HG02642 (cell line): ENCODE results near the gene TGFBI.
A peak's percentile ranks its signal among the peaks of the same experiment; 100 is the strongest.

Experiments
- ATAC-seq: cut with Tn5 transposase; IDR thresholded peaks from one replicate; pipeline ENCODE4 v1.9.1; 2021; ENCODE audit warnings: mild to moderate bottlenecking; ENCODE audit not compliant: unreplicated experiment, poor library complexity

Gene TGFBI

DNA sequence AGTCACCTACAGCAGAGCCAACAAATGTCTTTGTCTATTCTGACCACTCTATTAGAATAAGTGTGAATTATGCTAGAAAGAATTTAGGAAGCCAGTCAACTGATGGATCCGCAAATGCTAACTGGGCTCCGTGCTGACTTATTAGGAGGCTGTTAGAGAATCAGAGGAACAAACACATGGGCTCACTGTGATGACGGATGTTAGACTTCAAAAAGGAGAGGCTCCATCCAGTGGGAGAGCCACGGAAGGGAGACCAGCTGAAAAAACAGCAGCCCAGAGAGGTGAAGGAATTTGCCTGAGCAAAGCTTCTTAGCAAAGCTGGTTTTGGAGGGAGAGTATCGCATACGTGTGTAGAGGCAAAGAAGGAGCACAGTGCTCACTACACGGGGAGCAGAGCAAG lies 5.8 kb upstream of the TGFBI start:
- ATAC-seq: no peak

DNA sequence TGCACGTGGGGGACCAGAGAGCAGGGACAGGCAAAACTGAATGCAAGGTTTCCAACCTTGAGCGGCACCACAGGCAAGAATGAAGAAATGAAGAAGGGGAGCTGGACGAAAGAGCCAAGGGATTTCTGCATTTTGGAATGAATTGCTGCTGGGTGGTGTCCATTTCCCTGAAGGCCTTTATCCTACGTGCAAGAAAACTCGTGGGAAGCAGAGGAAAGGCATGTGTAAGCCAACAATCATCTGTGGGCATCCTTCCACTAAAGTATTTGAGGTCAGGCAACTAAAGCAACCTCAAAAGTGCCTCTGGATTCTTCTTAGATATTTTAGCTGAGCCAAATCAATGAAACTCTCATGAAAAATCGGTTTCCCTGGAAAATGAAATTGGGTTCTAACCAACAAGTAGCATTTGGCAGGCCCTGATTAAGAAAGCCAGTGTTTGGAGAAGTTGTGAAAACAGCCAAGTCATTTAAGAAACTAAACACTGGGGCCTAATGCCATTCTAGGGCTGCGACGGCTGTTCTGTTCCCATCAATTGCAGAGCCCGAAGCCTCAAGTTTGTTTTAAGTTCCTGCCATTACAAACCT lies 4.7 kb upstream of the TGFBI start:
- no peak for ATAC-seq

DNA sequence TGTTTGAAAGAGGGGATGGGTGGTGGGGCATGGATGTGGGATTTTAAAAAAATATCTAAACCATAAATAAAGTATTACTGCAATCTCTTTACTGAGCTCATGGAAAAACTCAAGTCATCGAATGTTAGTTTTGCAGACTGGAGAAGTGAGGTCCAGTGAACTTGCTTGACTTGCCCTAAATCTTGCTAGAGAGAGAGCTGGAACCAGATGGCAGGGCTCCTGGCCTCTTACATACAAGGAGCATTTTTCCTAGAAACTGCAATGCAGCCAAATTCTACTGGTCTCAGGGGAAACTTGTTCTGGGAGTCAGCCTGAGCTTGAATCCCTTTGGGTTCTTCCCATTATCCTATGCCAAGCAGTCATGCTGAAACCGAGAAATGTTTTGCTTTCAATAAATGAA lies 2.9 kb upstream of the TGFBI start:
- ATAC-seq: no peak

DNA sequence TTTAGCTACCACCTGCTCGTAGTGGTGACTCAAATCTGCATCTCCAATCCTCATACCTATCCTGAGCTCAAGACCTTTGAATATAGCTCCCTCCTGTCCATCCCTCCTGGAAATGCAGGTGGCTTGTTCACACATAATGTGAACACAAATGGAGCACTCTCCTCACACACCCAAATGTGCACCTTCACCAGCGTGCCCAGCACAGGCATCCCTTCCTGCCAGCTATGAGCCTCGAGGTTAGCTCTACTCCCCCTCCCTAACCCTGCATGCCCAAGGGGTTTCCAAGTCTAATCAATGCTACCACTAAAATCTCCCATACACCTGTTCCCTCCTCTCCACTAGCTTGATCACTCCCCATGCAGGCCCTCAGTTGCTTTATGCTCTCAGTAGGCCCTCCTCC lies 2.2 kb upstream of the TGFBI start:
- no peak for ATAC-seq

DNA sequence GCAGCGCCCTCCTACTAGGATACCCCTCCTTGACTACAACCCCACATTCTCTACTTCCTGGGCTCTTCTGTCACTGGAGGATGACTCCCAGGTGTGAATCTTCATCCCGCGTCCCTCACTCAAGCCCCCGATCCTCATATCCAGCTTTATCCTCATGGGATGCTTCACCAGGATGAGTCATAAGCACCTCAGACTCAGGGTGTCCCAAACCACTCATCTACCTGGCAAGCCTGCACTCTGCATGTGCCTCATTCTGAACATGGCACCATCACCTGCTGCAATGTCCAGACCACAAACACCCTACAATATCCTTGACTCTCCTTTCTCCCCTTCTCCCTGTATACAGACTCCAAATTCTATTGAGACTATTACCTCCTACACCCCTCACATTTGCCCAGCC lies 1.5 kb upstream of the TGFBI start:
- no peak for ATAC-seq

DNA sequence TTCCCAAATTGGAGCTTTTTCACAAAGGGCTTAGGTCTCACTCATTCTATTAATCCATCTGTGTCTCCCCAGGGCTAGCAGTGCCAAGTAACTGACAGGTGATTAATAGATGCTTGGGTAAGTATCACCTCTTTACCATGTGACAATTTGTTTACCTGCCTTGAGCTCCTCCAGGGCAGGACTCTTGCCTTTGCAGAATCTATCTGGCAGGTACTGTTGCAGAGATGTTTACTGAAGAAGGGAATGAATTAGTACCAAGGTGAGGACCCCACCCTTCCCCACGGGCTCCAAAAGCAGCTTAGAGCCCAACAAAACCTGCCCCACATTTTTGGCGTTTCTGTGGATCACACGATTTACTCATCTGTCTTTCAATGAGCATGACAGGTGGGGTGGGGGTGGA lies 698 bp upstream of the TGFBI start:
- ATAC-seq: no peak

DNA sequence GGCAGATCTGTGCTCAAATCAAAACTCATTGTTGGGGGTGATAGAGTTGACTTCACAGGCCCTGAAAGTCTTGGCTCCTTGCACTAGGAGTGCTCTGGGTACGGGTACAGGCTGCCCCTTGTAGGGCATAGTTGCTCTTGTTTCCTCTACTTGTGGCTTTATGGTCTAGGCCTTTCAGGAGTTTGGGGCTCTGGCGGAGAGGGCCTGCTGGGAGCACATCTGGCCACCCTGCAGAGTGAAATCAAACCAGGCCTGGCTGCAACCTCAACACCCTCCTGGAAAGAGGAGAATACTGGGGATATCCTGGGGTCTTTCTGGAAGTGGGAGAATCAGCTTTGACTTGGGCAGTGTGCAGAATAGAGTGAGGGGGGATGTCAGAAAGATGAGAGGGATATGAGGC lies 1.5 kb downstream of the TGFBI start:
- ATAC-seq: no peak

DNA sequence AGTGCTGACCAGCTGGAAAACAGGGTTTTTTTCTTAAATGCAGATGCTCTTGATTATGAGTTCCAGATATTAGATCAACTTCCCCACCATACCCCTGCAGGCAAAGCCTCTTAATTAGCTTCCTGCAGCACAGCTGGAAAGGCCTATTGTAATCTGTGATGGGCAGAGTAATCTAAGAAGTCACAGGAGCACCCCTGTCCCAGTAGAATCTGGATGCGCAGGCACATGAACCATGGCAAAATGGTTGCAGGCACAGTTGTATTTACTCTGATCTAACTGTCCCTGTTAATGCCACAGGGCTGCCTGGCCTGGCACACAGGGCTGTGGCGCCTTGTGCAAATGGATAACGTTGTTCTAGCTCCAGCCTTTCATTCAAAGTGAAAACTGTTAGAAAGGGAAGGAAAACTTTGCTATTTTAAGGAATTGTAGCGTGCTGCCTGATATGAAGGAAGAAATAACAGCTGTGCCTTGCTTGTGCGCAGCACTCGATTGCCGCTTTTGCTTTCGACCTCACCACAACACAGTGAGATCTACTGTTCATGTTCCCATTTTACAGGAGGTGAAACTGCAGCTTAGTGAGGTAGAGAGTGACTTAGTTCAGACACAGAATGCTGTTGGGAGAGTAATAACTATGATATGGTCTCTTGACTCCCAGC lies 2.3 kb downstream of the TGFBI start:
- peak; percentile 58 for ATAC-seq

DNA sequence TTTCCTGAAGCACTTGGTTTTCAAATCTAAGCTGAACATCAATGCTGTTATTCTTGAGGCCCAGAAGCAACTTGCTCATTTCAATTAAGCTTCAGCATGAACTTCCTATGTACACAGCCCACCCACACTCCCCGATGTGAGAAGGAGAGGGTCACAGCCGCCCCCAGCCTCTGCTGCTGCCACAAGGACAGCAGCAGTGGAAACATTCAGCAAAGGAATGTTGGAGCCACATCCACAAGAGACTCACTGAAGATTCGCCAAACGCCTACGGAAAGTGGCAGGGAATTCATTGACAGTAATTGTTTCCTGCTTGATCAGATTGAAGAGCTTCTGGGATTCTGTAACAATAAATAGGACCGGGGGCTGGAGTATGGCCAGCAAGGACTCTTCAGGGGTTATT lies 2.9 kb downstream of the TGFBI start:
- no peak for ATAC-seq

DNA sequence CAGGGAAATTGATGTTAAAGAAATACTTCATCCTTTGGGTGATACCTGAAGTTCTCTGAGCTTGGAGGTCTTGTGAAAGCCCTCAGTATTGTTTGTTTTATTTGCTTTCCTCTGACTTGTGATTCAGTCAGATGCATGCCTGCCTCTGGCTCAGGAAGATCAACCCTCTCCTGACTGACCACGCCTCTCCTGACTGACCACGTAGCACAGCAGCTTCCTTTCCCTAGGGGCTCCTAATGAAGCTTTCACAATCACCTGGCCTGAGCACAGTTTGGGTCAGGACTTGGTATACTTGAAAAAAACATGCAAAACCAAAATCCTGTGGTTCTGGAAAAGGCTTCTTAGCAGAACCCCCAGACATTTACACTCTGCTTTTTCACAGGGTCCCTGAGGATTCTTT lies 3.8 kb downstream of the TGFBI start:
- ATAC-seq: no peak

DNA sequence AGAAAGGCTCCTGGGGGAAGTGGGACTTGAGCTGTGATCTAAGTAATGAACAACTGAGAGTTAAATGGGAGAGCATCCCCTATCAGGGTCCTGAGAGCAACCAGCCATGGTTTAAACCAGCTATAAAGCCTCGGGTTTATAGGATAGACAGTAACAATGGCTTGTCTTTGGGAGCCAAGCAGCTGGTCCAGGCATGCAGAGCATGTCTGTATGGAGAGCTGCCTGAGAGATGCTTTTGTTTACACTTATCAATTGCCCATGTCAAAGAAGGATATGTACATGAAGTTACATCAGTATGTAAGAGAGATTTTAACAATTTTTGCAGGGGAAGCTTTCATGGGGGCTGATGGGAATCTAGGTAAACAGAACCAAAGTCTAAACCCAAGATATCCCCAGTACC lies 4.4 kb downstream of the TGFBI start:
- no peak for ATAC-seq

DNA sequence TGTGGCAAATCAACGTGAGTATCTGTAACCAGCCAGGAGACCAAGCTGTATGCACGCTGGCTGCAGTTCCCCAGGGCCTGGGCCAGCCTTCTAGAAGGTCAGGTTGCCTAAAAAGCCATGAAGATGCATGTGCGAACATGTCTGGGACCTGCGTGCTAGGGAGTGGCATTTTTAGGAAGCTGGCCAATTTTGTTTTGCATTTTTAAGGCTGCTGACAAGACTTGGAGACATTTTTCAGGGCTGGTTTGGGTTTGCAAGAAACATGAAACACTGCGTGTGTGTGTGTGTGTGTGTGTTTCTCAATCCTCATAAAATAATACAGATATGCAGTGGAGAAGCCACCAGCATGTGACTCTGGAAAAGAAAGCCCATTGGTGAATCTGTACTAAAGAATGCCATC lies 5.1 kb downstream of the TGFBI start:
- ATAC-seq: no peak

DNA sequence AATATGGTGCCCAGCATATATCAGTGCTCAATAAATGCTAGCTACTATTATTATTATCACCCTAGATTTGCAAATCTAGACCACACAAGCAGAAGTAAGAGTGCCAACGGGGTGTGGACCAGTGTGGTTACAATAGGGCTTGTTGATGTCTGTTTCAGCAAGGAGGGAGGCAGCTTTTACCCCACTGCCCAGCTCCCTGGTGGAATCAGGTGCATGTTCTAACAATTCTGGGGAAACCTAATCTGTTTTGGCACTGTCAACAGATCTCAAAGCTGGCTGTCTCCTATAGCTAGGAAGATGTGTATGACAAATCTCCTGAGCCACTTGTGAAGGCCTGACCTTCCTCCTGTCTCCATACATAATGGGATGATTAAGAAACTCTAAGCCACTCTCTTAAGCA lies 5.7 kb downstream of the TGFBI start:
- ATAC-seq: no peak

DNA sequence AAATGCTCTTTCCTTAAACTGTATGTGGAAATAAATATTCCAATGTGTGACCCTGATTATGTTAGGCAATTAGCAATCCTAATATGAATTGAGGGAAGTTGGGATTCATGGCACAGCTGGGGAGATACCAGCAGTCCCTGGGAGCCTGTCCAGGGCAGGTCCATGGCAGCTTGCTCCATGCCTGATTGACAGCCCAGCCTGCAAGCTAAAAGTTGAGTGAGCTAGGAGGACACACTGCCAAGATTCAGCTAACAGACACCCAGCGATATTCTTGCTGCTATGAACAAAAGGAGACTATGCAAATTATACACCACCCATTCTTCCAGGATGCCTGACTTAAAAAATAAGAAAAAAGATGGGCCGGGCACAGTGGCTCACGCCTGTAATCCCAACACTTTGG lies 6.2 kb downstream of the TGFBI start:
- no peak for ATAC-seq

DNA sequence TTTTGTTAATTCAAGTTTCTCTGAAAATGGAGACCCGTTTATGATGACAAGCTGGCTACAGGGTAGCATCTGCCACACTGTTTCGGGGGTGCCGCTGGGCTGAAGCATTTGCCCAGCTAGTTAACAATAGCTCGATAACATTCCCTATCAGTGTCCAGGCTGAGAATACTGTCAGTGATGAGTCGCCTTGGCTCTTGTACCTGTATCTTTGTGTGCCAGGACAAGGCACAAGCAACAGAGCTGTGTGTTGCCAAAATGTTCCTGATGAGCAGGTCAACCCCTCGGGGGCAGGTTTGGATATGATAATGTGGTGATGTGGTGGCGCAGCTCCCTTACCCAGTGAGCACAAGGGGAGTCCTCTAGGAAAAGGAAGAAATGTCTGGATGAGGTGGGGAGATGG lies 7.0 kb downstream of the TGFBI start:
- no peak for ATAC-seq

DNA sequence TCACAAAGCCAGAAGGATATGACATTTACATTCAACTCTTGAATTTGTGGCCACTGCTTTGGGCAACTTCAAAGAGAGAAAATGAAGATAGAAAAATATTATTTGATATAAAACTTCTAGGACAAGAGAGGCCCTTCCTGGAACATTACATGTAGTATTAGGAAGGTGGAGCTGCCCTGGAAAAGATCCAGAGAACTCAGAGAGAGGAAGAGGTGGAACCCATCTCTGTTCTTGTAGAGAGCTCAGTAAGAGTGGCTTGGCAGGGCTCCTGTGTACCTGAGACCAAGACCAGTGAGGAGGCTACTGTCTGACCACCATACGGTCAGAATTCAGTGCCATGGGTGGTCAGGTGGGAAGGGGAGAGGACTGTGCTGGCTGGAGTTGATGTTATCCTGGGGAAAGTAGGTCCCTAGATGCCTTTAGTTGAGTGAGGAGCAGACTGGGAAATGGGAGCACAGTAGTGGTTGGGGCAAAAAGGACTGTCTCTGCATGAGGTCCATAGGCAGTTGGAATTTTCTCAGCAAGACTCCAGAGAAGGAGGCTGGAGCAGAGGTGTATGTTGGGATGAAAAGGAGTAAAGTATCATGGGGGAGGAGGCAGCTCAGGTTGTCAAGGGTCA lies 7.6 kb downstream of the TGFBI start:
- ATAC-seq: no peak

DNA sequence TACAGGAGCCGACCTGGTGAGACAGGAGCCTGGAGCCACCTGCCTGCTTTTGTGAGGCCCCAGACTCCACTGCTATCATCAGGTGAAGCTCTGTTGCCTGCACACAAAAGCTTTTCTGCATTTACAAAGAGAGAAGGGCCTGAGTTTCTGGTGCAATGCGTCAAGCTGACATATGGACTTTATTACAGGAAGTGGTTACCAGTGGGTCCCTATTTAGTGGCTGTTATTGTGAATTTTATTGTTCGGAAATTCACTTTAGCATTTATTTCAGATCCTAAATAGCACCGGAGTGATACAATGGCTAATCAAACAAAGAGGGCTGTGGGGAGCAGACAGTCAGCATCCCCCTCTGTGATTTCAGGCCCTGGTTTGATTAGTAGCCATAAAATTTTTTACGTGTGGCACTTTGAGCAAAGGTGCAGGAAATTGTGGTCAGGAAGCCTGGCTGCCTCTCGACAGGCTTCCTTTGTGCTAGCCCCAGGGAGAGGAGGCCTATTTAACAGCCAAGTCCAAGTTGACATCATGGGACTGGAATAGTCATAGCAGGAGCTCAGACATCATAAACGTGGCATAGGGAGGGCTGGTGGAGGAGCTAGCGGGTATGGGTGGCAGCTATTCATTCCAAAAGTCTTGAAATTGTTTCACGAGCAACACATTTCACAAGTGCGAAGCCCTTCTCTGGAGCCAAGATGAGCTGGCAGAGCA lies 8.4 kb downstream of the TGFBI start:
- ATAC-seq: peak; percentile 60

DNA sequence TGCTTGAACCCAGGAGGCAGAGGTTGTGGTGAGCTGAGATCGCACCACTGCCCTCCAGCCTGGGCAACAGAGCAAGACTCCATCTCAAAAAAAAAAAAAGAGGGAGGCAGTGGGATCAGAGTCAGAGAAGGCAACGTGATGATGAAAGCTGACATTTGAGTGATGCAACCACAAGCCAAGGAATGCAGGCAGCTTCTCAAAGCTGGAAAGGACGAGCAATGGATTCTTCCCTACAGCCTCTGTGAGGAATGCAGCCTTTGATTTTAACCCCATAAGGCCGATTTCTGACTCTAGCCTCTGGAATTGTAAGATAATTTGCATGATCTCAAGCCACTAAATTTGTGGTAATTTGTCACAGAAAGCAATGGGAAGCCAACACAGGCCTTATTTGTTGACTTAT lies 9.8 kb downstream of the TGFBI start:
- no peak for ATAC-seq

DNA sequence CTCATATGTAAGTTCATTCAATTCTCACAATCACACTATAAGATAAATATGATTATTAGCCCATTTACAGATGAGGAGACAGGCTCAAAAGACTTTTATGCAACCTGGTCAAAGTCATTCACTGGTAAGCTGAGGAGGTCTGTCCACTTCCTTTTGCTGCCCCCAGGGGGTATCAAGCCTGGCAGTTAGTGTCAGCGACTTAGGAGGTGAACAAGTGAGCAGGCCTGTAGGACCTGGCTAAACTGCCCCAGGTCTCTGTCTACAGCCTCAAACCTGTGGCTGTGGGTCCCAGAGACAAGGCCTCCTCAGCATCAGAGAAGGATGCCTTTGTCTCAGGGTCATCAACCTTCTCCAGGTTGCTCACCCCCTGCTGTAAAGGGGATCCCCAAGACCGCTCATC lies 10.4 kb downstream of the TGFBI start:
- ATAC-seq: no peak

DNA sequence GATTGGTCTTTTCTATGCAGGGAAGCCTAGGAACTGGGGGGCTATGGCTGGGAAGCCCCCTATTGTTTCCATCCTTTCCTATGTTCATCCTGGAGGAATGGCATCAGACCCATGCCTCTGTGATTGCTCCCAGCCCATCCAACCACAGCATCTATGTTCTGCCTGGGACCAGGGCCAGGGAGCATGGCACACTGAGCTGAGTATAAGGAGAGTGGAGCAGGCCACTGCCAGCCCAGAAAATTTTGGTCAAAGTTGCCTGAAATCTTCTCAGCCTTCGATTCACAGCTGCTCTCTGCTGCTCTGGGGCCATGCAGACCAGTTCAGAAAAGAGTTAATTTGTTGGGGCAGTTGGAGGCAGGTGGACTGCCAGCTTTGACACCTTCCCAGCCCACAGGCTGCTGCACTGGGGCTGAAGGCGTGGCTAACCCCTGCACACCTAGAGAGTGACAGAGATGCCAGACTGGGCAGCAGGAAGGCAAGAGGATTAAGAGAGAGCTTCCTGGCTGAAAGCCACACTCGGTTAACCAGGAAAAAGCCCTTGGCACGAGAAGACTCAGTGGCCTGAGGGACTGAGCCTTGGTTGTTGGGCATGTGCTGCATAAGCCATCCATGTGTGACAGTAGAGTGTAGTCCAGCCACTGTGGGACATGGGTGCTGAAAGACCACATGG lies 12.1 kb downstream of the TGFBI start:
- ATAC-seq: no peak

DNA sequence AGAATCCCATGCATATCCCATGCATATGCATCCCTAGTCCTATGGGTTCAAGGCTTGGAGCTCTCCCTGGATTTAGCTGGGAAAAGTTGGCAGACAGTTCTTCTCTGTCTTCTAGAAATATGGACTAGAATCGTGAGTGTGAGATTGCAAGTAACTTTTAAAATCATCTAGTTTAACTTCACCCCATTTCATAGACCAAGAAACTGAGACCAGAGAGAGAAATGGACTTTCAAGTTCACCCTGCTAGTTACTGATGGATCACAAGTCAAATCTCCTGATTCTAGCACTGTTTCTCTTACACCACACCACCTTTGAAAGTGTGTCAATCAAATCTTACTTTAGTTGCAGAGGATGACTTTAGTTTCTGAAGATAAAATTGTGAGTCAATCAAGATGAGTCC lies 13.4 kb downstream of the TGFBI start:
- no peak for ATAC-seq
